GM23338 (cell line): Measurements from ENCODE around the gene PIK3R4. TPM values are rescaled to one million over a fixed set of nuclear protein-coding genes. Genes with fewer than 3 reads are reported as not detected.

Experiments
- ATAC-seq: fragments of 200-7000 bp; cut with Tn5 transposase; 3 replicates; pipeline ENCODE4 v1.9.1; 2020
- DNase-seq: peaks from one replicate; pipeline ENCODE4 v3.0.0-alpha.2; 2015; ENCODE audit warnings: low spot score
- H2AFZ ChIP-seq: fragments of 200-600 bp; sonication (generic); 2 replicates; pipeline ENCODE4 v1.8.0; 2016; ENCODE audit warnings: antibody characterized with exemption, mild to moderate bottlenecking, moderate library complexity
- H3F3A ChIP-seq: fragments of 200-600 bp; sonication (generic); replicated peaks from 2 replicates; pipeline ENCODE4 v1.8.0; 2017; ENCODE audit warnings: antibody characterized with exemption, mixed run types, low read depth
- H3K27ac ChIP-seq: fragments of 200-600 bp; sonication (generic); 2 replicates; pipeline ENCODE4 v1.6.1; 2016; ENCODE audit warnings: low read depth
- H3K27me3 ChIP-seq: fragments of 200-600 bp; sonication (generic); 2 replicates; pipeline ENCODE4 v1.8.0; 2016; ENCODE audit warnings: mild to moderate bottlenecking, mixed run types, moderate library complexity; ENCODE audit not compliant: insufficient read depth
- H3K36me3 ChIP-seq: fragments of 200-600 bp; sonication (generic); 2 replicates; pipeline ENCODE4 v1.8.0; 2016; ENCODE audit warnings: mild to moderate bottlenecking; ENCODE audit not compliant: insufficient read depth
- H3K4me1 ChIP-seq: fragments of 200-600 bp; sonication (generic); 2 replicates; pipeline ENCODE4 v1.8.0; 2016; ENCODE audit warnings: mild to moderate bottlenecking, moderate library complexity; ENCODE audit not compliant: insufficient read depth
- H3K4me2 ChIP-seq: fragments of 200-600 bp; sonication (generic); 2 replicates; pipeline ENCODE4 v1.7.1; 2017; ENCODE audit warnings: mixed run types
- H3K4me3 ChIP-seq: fragments of 200-600 bp; sonication (generic); 2 replicates; pipeline ENCODE4 v1.6.1; 2016; ENCODE audit warnings: mixed run types
- H3K79me2 ChIP-seq: fragments of 200-600 bp; sonication (generic); replicated peaks from 2 replicates; pipeline ENCODE4 v1.8.0; 2017; ENCODE audit warnings: mild to moderate bottlenecking; ENCODE audit not compliant: insufficient read depth
- H3K9me2 ChIP-seq: fragments of 200-600 bp; sonication (generic); 2 replicates; pipeline ENCODE4 v1.8.0; 2017; ENCODE audit not compliant: insufficient read depth
- H4K20me1 ChIP-seq: fragments of 200-600 bp; sonication (generic); replicated peaks from 2 replicates; pipeline ENCODE4 v1.8.0; 2017; ENCODE audit warnings: mild to moderate bottlenecking; ENCODE audit not compliant: insufficient read depth
- H3K27ac Mint-ChIP-seq: 2 replicates; pipeline ENCODE4 v1.8.0; 2020; ENCODE audit warnings: inconsistent platforms, mild to moderate bottlenecking, moderate library complexity, mixed read lengths
- H3K27me3 Mint-ChIP-seq: 3 replicates; pipeline ENCODE4 v1.8.0; 2022; ENCODE audit warnings: low read depth, mild to moderate bottlenecking, moderate library complexity, mixed read lengths, inconsistent platforms; ENCODE audit not compliant: insufficient read depth, poor library complexity
- H3K36me3 Mint-ChIP-seq: 3 replicates; pipeline ENCODE4 v1.8.0; 2021; ENCODE audit warnings: low read depth, mild to moderate bottlenecking, inconsistent platforms, moderate library complexity, mixed read lengths
- H3K4me1 Mint-ChIP-seq: 3 replicates; pipeline ENCODE4 v1.8.0; 2020; ENCODE audit warnings: mild to moderate bottlenecking, inconsistent platforms, mixed read lengths
- H3K4me3 Mint-ChIP-seq: 3 replicates; pipeline ENCODE4 v1.8.0; 2021; ENCODE audit warnings: moderate library complexity, mild to moderate bottlenecking, inconsistent platforms, mixed read lengths
- H3K9me3 Mint-ChIP-seq: 3 replicates; pipeline ENCODE4 v1.8.0; 2020; ENCODE audit warnings: moderate library complexity, mild to moderate bottlenecking, inconsistent platforms, mixed read lengths
- CTCF ChIP-seq, 2 experiments: fragments of 200-600 bp in 1 of 2; sonication (generic) in 1 of 2; conservative IDR thresholded peaks; 2 replicates each; pipeline versions ENCODE4 v1.5.1 to v1.6.1; 2016 to 2017; ENCODE audit warnings: antibody characterized with exemption in 2 of 2, low read depth in 2 of 2, mild to moderate bottlenecking in 2 of 2, moderate library complexity in 1 of 2
- ETS1 ChIP-seq: IDR thresholded peaks from 2 replicates; pipeline ENCODE4 v1.6.1; 2016; ENCODE audit warnings: antibody characterized with exemption
- EZH2phosphoT487 ChIP-seq: fragments of 200-600 bp; sonication (generic); IDR thresholded peaks from one replicate; pipeline ENCODE4 v1.8.1; 2018; ENCODE audit warnings: antibody characterized with exemption; ENCODE audit not compliant: unreplicated experiment
- NANOG ChIP-seq: IDR thresholded peaks from 2 replicates; pipeline ENCODE4 v1.6.1; 2016; ENCODE audit warnings: antibody characterized with exemption, borderline replicate concordance
- ZNF331 ChIP-seq: fragments of 250-450 bp; sonication (Bioruptor Pico); IDR thresholded peaks from 2 replicates; pipeline ENCODE4 v1.5.0; 2020; ENCODE audit warnings: low read depth, mild to moderate bottlenecking, moderate library complexity
- ZNF462 ChIP-seq: fragments of 250-450 bp; sonication (Bioruptor Pico); IDR thresholded peaks from 2 replicates; pipeline ENCODE4 v1.5.0; 2020; ENCODE audit warnings: mild to moderate bottlenecking, moderate library complexity
- polyA plus RNA-seq: library from polyadenylated mRNA; unstranded; fragments of >200 nt; fragmentation: Nextera tagmentation; extraction: Ambion mirVana; gene quantifications from 2 replicates; pipeline ENCODE4 v1.2.1, GENCODE V29; 2016
- total RNA-seq: library from RNA; depleted of rRNA; stranded (reverse); fragments of >200 nt; shearing (Covaris generic); gene quantifications from 2 replicates; pipeline ENCODE4 v1.2.3, GENCODE V29; 2014

The PIK3R4 gene
- total and polyA plus RNA-seq, 2 experiments from 2014 or later = 48.8 to 65.1 TPM

- no peak for TF ChIP-seq ZNF462
- no peak for TF ChIP-seq ZNF331 (CRISPR knock-in tag)
- TF ChIP-seq ETS1 = no peak
- TF ChIP-seq NANOG = no peak
These were observed 32.4 kb upstream of the PIK3R4 start (continued) for GRCh38 chr3:130779031-130779430.

- Mint-ChIP-seq H3K4me3 (no peak overlapping the region), H3K27ac (no peak overlapping the region), H3K27me3 (no peaks in the 10 kb centered on the region), H3K9me3 (no peaks in the 10 kb centered on the region), H3K36me3 (no peaks in the 10 kb centered on the region), H3K4me1 (peaks cover 6% of the 10 kb centered on the region; the same call in 1 of the 3 replicates)
- Histone ChIP-seq H3K27me3 (no peaks in the 10 kb centered on the region), H4K20me1 (no peaks in the 10 kb centered on the region; the same call in 1 of the 2 replicates), H3F3A (no peaks in the 10 kb centered on the region), H3K79me2 (no peaks in the 10 kb centered on the region), H3K27ac (no peak overlapping the region), H3K4me3 (no peak overlapping the region), H3K4me1 (no peaks in the 10 kb centered on the region), H3K36me3 (no peaks in the 10 kb centered on the region), H3K9me2 (peaks cover 8% of the 10 kb centered on the region), H2AFZ (no peak overlapping the region), H3K4me2 (no peak overlapping the region)
- ATAC-seq = no peak
- no peak for DNase-seq
- TF ChIP-seq ZNF462 (no peak), CTCF (conservative IDR thresholded peaks at IDR 0.05; ENCODE audit: low read depth in 2 of 2) (no peak), EZH2phosphoT487 (no peak), NANOG (no peak)
These were observed 26.7 kb upstream of the PIK3R4 start for GRCh38 chr3:130773366-130773765.
